Measurements from ENCODE around the gene NDRG4. TPM values are rescaled to one million over a fixed set of nuclear protein-coding genes. Genes with fewer than 3 reads are reported as not detected.

The NDRG4 gene
- total RNA-seq, 4 donors from 2014 or later: 0.60 to 64.7 (median 4.4) TPM

- H3K36me3 ChIP-seq: no peaks in the 10 kb centered on the region
- no peaks in the 10 kb centered on the region for H3K9me3 ChIP-seq
- peaks cover 63% of the 10 kb centered on the region for H3K27me3 ChIP-seq
- no peak for DNase-seq
- no peak overlapping the region for H3K27ac ChIP-seq
- no peak overlapping the region for H3K4me3 ChIP-seq
- intact Hi-C loops (cut with DNase I; ENCODE audit: low total_unique reads) (no loop called here), in situ Hi-C loops (cut with MboI; ENCODE audit: low pct_ligation_motif_present in 1 of 4, low pct_unique_long_range_greater_than_20kb in 1 of 4, low sequenced_read_pairs in 3 of 4) (no loop called here)
- WGBS, 2 donors (ENCODE audit: low coverage in 1 of 2): 52 to 80% methylated on average over 4 to 6 of the region's 8 CpGs
- TF ChIP-seq EP300 (IDR thresholded peaks at IDR 0.05; ENCODE audit: low read depth): no peak
- H3K4me1 ChIP-seq: peaks cover 9 to 17% (median 10%) of the 10 kb centered on the region in 4 donors
Measured at GRCh38 chr16:58502217-58502921, 2.4 kb downstream of the NDRG4 start.

- intact Hi-C loops (cut with DNase I; ENCODE audit: low total_unique reads) (no loop called here), in situ Hi-C loops (cut with MboI; ENCODE audit: low pct_ligation_motif_present in 1 of 4, low pct_unique_long_range_greater_than_20kb in 1 of 4, low sequenced_read_pairs in 3 of 4) (no loop called here)
- Histone ChIP-seq H3K4me3 (no peak overlapping the region), H3K4me1 (peaks cover 9 to 17% (median 10%) of the 10 kb centered on the region in 4 donors), H3K9me3 (no peaks in the 10 kb centered on the region), H3K36me3 (no peaks in the 10 kb centered on the region), H3K27ac (no peak overlapping the region), H3K27me3 (peaks cover 71% of the 10 kb centered on the region)
- TF ChIP-seq POLR2AphosphoS5 (IDR thresholded peaks at IDR 0.05) (no peak), EP300 (IDR thresholded peaks at IDR 0.05; ENCODE audit: low read depth) (no peak), POLR2A (IDR thresholded peaks at IDR 0.05) (no peak)
- WGBS, 2 donors (ENCODE audit: low coverage in 1 of 2): 80 to 84% methylated on average over 3 to 9 of the region's 14 CpGs
- DNase-seq: no peak
Measured at GRCh38 chr16:58503166-58503862, 3.4 kb downstream of the NDRG4 start.

GRCh38 chr16:58503863-58504688, 4.1 kb downstream of the NDRG4 start:
- 84% methylated on average over 19 of the region's 21 CpGs; no CpG with 5 or more reads in 1 of the 2 donors for WGBS, 2 donors (ENCODE audit: low coverage in 1 of 2)
- Histone ChIP-seq H3K4me1 (peaks cover 9 to 17% (median 10%) of the 10 kb centered on the region in 4 donors), H3K9me3 (no peaks in the 10 kb centered on the region), H3K27ac (no peak overlapping the region), H3K27me3 (peaks cover 71% of the 10 kb centered on the region), H3K4me3 (no peak overlapping the region), H3K36me3 (no peaks in the 10 kb centered on the region)
- TF ChIP-seq CTCF (IDR thresholded peaks at IDR 0.05): no peak
- TF ChIP-seq POLR2AphosphoS5 (IDR thresholded peaks at IDR 0.05): no peak
- no peak for TF ChIP-seq EP300 (IDR thresholded peaks at IDR 0.05; ENCODE audit: low read depth)
- no peak for TF ChIP-seq POLR2A (IDR thresholded peaks at IDR 0.05)
- in situ Hi-C loops (cut with MboI; ENCODE audit: low pct_ligation_motif_present in 1 of 4, low pct_unique_long_range_greater_than_20kb in 1 of 4, low sequenced_read_pairs in 3 of 4): no loop called here
- no peak for DNase-seq
- intact Hi-C loops (cut with DNase I; ENCODE audit: low total_unique reads): no loop called here

DNA sequence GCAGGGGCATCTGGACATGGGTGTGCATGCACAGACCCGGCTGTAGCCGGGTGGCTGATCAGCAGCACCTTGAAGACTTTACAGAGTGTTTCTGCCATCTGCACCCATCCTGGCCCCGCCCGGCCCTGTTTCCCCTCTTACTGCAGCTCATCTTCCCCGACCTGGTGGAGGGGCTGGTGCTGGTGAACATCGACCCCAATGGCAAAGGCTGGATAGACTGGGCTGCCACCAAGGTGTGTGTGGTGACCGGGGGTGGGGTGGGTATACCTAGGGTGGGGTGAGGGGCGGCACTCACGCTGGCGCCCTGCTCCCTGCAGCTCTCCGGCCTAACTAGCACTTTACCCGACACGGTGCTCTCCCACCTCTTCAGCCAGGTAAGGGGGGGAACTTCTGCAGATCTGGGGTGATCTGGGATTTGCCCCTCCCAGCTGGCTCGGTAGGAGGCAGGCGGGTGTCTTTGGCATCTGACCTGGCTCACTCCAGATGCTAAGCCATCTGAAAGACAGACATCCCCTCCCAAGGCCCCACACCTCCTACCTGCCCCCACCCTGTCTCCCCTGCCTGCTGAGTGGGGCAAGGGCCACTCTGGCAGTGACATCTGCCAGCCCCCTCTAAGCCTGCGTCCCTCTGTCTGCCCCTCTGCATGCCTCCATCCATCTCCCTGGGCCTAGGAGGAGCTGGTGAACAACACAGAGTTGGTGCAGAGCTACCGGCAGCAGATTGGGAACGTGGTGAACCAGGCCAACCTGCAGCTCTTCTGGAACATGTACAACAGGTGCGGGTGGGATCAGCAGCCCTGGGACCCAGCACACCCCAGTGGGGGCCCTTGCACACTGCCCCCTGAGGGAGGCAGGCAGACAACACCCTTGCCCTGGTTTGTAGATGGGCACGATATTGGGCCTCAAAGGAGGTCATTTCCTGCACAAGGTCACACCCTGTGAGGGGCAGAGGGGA, 6.6 kb downstream of the NDRG4 start:
- no peak for DNase-seq
- 57% methylated on average over 18 of the region's 20 CpGs; no CpG with 5 or more reads in 1 of the 2 donors for WGBS, 2 donors (ENCODE audit: low coverage in 1 of 2)
- in situ Hi-C loops (cut with MboI; ENCODE audit: low pct_ligation_motif_present in 1 of 4, low pct_unique_long_range_greater_than_20kb in 1 of 4, low sequenced_read_pairs in 3 of 4): no loop called here
- Histone ChIP-seq H3K27ac (no peak overlapping the region), H3K27me3 (peaks cover 48% of the 10 kb centered on the region), H3K36me3 (no peaks in the 10 kb centered on the region), H3K4me3 (no peak overlapping the region), H3K4me1 (peaks cover 2 to 4% (median 3%) of the 10 kb centered on the region in 4 donors), H3K9me3 (no peaks in the 10 kb centered on the region)
- intact Hi-C loops (cut with DNase I; ENCODE audit: low total_unique reads): no loop called here
- TF ChIP-seq EP300 (IDR thresholded peaks at IDR 0.05; ENCODE audit: low read depth): no peak

Data from transverse colon (tissue), 4 donors.